Right lobe of liver (tissue), 6 donors: ENCODE results near the gene ADCY9. TPM values are rescaled to one million over a fixed set of nuclear protein-coding genes. Genes with fewer than 3 reads are reported as not detected.

Source experiments
- ATAC-seq, 4 donors: fragments of 200-7000 bp; cut with Tn5 transposase; one replicate each; pipeline ENCODE4 v1.9.1; 2020; ENCODE audit warnings: mild to moderate bottlenecking in 4 of 4, moderate library complexity in 4 of 4
- DNase-seq, 3 donors: peaks; one replicate each; pipeline ENCODE4 v3.0.0-alpha.2; 2020
- H3K27ac ChIP-seq, 3 donors: fragments of 200-600 bp; one replicate each; pipeline ENCODE4 v1.8.0; 2022
- H3K27me3 ChIP-seq, 2 donors: fragments of 200-600 bp; one replicate each; pipeline ENCODE4 v1.8.0; 2022
- H3K36me3 ChIP-seq, 4 donors: fragments of 200-600 bp; sonication (generic) in 1 of 4; one replicate each; pipeline versions ENCODE4 v1.5.1 to v1.8.0; 2017 to 2022; ENCODE audit warnings: control low read depth in 1 of 4
- H3K4me1 ChIP-seq, 4 donors: fragments of 200-600 bp; sonication (generic) in 1 of 4; one replicate each; pipeline versions ENCODE4 v1.5.1 to v1.8.0; 2017 to 2022; ENCODE audit warnings: control low read depth in 1 of 4
- H3K4me3 ChIP-seq, 3 donors: fragments of 200-600 bp; one replicate each; pipeline ENCODE4 v1.8.0; 2022
- H3K9me3 ChIP-seq, 4 donors: fragments of 200-600 bp; sonication (generic) in 1 of 4; one replicate each; pipeline versions ENCODE4 v1.5.1 to v1.8.0; 2017 to 2022; ENCODE audit warnings: control low read depth in 1 of 4
- CTCF ChIP-seq, 4 donors: fragments of 200-600 bp in 3 of 4; fragments of 450-650 bp in 1 of 4; IDR thresholded peaks; one replicate each; pipeline versions ENCODE4 v1.5.1 to v1.8.0; 2016 to 2022; ENCODE audit warnings: antibody characterized with exemption in 4 of 4, mild to moderate bottlenecking in 2 of 4
- POLR2A ChIP-seq: fragments of 450-650 bp; IDR thresholded peaks from one replicate; pipeline ENCODE4 v1.6.1; 2017; ENCODE audit warnings: antibody characterized with exemption, mild to moderate bottlenecking
- WGBS: methylation state at CpG from one replicate; pipeline ENCODE4 v1.1.6; 2018; ENCODE audit warnings: low coverage, low lambda C conversion rate; ENCODE audit not compliant: insufficient coverage; ENCODE audit errors: missing lambda C conversion rate; 5-methylcytosine and 5-hydroxymethylcytosine counted together
- intact Hi-C, 2 donors: fragments of 100-400 bp; cut with DNase I; formaldehyde crosslinking; loops; one replicate each; pipeline versions ENCODE4 v1.11.2 to v1.14.1; 2022
- total RNA-seq, 6 experiments: library from RNA; depleted of rRNA in 2 of 6; stranded (reverse); fragments of >200 nt in 2 of 6; fragmentation: NEBNext Ultra II Directional in 3 of 6; extraction: Animal tissue kit (Norgen Biotek cat#: 25700) in 3 of 6; gene quantifications; one replicate each; pipeline versions ENCODE4 v1.1.0 to v1.2.4, GENCODE V29; 2016 to 2023
- donor health status: DM: no; HTN: yes; CAD: no.
- donor health status: DM: no; HTN: no; CAD: no.
- donor health status: DM: no; HTN: no; CAD: no.
- donor health status: DM: no; HTN: yes; CAD: no.
- donor health status: DM: no; HTN: yes; CAD: no.

The ADCY9 gene
- total RNA-seq, 6 experiments from 2014 or later, result 17.3 to 41.5 (median 25.6) TPM

- WGBS, result 85% methylated on average over 5 of the region's 20 CpGs
- TF ChIP-seq POLR2A (no peak), CTCF (IDR thresholded peaks at IDR 0.05) (no peak)
- H3K27ac ChIP-seq, result no peak overlapping the region
- intact Hi-C loops, result loop anchor here (10.0 kb wide), 3 partner anchors 194 to 284 kb away; no protein-coding TSS in a partner anchor
- no peak overlapping the region for H3K4me3 ChIP-seq
- H3K27me3 ChIP-seq, result no peaks in the 10 kb centered on the region
- H3K36me3 ChIP-seq, result peaks cover 0 to 23% (median 0%) of the 10 kb centered on the region in 4 donors
- H3K9me3 ChIP-seq, result no peaks in the 10 kb centered on the region
- ATAC-seq, result no peak
- no peaks in the 10 kb centered on the region for H3K4me1 ChIP-seq
- DNase-seq, result no peak
These were observed 135.8 kb downstream of the ADCY9 start for GRCh38 chr16:3980253-3981111.

- TF ChIP-seq CTCF (IDR thresholded peaks at IDR 0.05), result no peak
- TF ChIP-seq POLR2A, result no peak
- Histone ChIP-seq H3K36me3 (peaks cover 0 to 32% (median 0%) of the 10 kb centered on the region in 4 donors), H3K27ac (no peak overlapping the region), H3K27me3 (no peaks in the 10 kb centered on the region), H3K4me3 (no peak overlapping the region), H3K4me1 (no peaks in the 10 kb centered on the region), H3K9me3 (no peaks in the 10 kb centered on the region)
- DNase-seq, result no peak
- intact Hi-C loops, result no loop called here
- no peak for ATAC-seq
- no CpG with 5 or more reads among the region's 12 CpGs for WGBS
These were observed 136.7 kb downstream of the ADCY9 start for GRCh38 chr16:3979518-3979917.

- DNase-seq (no peak), ATAC-seq (no peak)
- Histone ChIP-seq H3K27me3 (no peaks in the 10 kb centered on the region), H3K4me3 (no peak overlapping the region), H3K9me3 (no peaks in the 10 kb centered on the region), H3K27ac (no peak overlapping the region), H3K4me1 (no peaks in the 10 kb centered on the region), H3K36me3 (peaks cover 0 to 37% (median 0%) of the 10 kb centered on the region in 4 donors)
- no peak for TF ChIP-seq POLR2A
- no peak for TF ChIP-seq CTCF (IDR thresholded peaks at IDR 0.05)
- 92% methylated on average over 2 of the region's 25 CpGs for WGBS
- intact Hi-C loops, result no loop called here
These were observed 137.2 kb downstream of the ADCY9 start for GRCh38 chr16:3979070-3979469.

GRCh38 chr16:3977376-3977775 lies 138.9 kb downstream of the ADCY9 start:
- TF ChIP-seq CTCF (IDR thresholded peaks at IDR 0.05) (no peak), POLR2A (no peak)
- no peaks in the 10 kb centered on the region for H3K4me1 ChIP-seq
- WGBS, result 68% methylated on average over 4 of the region's 26 CpGs
- no peaks in the 10 kb centered on the region for H3K27me3 ChIP-seq
- no peak overlapping the region for H3K4me3 ChIP-seq
- ATAC-seq (peak in 1 of 4 donors; percentile 12), DNase-seq (no peak)
- H3K27ac ChIP-seq, result no peak overlapping the region
- intact Hi-C loops, result no loop called here
- H3K36me3 ChIP-seq, result peaks cover 0 to 37% (median 0%) of the 10 kb centered on the region in 4 donors
- H3K9me3 ChIP-seq, result no peaks in the 10 kb centered on the region
